Measurements from ENCODE around the gene WFIKKN1. TPM values are rescaled to one million over a fixed set of nuclear protein-coding genes. Genes with fewer than 3 reads are reported as not detected.

WFIKKN1 gene
- total RNA-seq, 1 donor from 2014 or later = 0.44 TPM

GRCh38 chr16:641326-642188, 10.8 kb downstream of the WFIKKN1 start, which contains the start of gene MCRIP2:
Gene MCRIP2, plus strand, starts transcription at chr16:641828. Its CDS starts 164 bp downstream, at chr16:641992.
- DNase-seq (ENCODE audit: low spot score) = peak; percentile 74
- H3K27ac Mint-ChIP-seq (ENCODE audit: unreplicated experiment) = no peak within 1 kb of the TSS
- H3K27me3 Mint-ChIP-seq (ENCODE audit: unreplicated experiment) = peaks cover 5% of the 10 kb centered on the region
- peaks cover 4% of the 10 kb centered on the region for H3K4me1 Mint-ChIP-seq (ENCODE audit: unreplicated experiment)
- H3K9me3 Mint-ChIP-seq (ENCODE audit: unreplicated experiment) = no peaks in the 10 kb centered on the region
- no peaks in the 10 kb centered on the region for H3K36me3 Mint-ChIP-seq (ENCODE audit: low read depth, unreplicated experiment)
- peak within 1 kb of the TSS; percentile 62 for H3K4me3 Mint-ChIP-seq (ENCODE audit: unreplicated experiment)
- no peak for TF ChIP-seq CTCF (IDR thresholded peaks at IDR 0.05; ENCODE audit: unreplicated experiment)

GRCh38 chr16:642189-643049, 11.6 kb downstream of the WFIKKN1 start:
- Mint-ChIP-seq H3K9me3 (ENCODE audit: unreplicated experiment) (no peaks in the 10 kb centered on the region), H3K4me1 (ENCODE audit: unreplicated experiment) (peaks cover 2% of the 10 kb centered on the region), H3K4me3 (ENCODE audit: unreplicated experiment) (no peak overlapping the region), H3K27ac (ENCODE audit: unreplicated experiment) (no peak overlapping the region), H3K36me3 (ENCODE audit: low read depth, unreplicated experiment) (no peaks in the 10 kb centered on the region), H3K27me3 (ENCODE audit: unreplicated experiment) (peaks cover 3% of the 10 kb centered on the region)
- TF ChIP-seq CTCF (IDR thresholded peaks at IDR 0.05; ENCODE audit: unreplicated experiment) = no peak
- DNase-seq (ENCODE audit: low spot score) = no peak

GRCh38 chr16:643050-643368, 12.2 kb downstream of the WFIKKN1 start:
- peaks cover 2% of the 10 kb centered on the region for H3K4me1 Mint-ChIP-seq (ENCODE audit: unreplicated experiment)
- no peak for DNase-seq (ENCODE audit: low spot score)
- no peaks in the 10 kb centered on the region for H3K36me3 Mint-ChIP-seq (ENCODE audit: low read depth, unreplicated experiment)
- peaks cover 3% of the 10 kb centered on the region for H3K27me3 Mint-ChIP-seq (ENCODE audit: unreplicated experiment)
- H3K27ac Mint-ChIP-seq (ENCODE audit: unreplicated experiment) = no peak overlapping the region
- no peaks in the 10 kb centered on the region for H3K9me3 Mint-ChIP-seq (ENCODE audit: unreplicated experiment)
- H3K4me3 Mint-ChIP-seq (ENCODE audit: unreplicated experiment) = no peak overlapping the region
- TF ChIP-seq CTCF (IDR thresholded peaks at IDR 0.05; ENCODE audit: unreplicated experiment) = no peak

GRCh38 chr16:644556-644955, 13.8 kb downstream of the WFIKKN1 start:
- Mint-ChIP-seq H3K4me1 (ENCODE audit: unreplicated experiment) (peaks cover 2% of the 10 kb centered on the region), H3K9me3 (ENCODE audit: unreplicated experiment) (no peaks in the 10 kb centered on the region), H3K4me3 (ENCODE audit: unreplicated experiment) (no peak overlapping the region), H3K27ac (ENCODE audit: unreplicated experiment) (no peak overlapping the region), H3K27me3 (ENCODE audit: unreplicated experiment) (peaks cover 3% of the 10 kb centered on the region), H3K36me3 (ENCODE audit: low read depth, unreplicated experiment) (no peaks in the 10 kb centered on the region)
- no peak for DNase-seq (ENCODE audit: low spot score)
- TF ChIP-seq CTCF (IDR thresholded peaks at IDR 0.05; ENCODE audit: unreplicated experiment) = no peak

All from endothelial cell (in vitro differentiated cells).